GM12891 (cell line): ENCODE measurements around the gene LEAP2.

Experiments
- DNase-seq: peaks from one replicate; pipeline ENCODE4 v3.0.0; 2011; ENCODE audit warnings: low spot score; ENCODE audit not compliant: insufficient read length
- FAIRE-seq: peaks from 2 replicates; lab custom pipeline; 2011; peaks lifted over from hg19 to GRCh38; lab: Jason Lieb, UNC
- PAX5 ChIP-seq: IDR thresholded peaks from 2 replicates; pipeline ENCODE4 v1.6.1; 2011; ENCODE audit warnings: low read length, moderate library complexity, mild to moderate bottlenecking; ENCODE audit not compliant: insufficient read depth, severe bottlenecking
- POLR2A ChIP-seq: IDR thresholded peaks from 2 replicates; pipeline ENCODE4 v1.6.1; 2011; ENCODE audit warnings: low read depth, low read length, control low read depth
- POLR2AphosphoS5 ChIP-seq: IDR thresholded peaks from 2 replicates; pipeline ENCODE4 v1.6.1; 2011; ENCODE audit warnings: low read depth, low read length, control low read depth
- POU2F2 ChIP-seq: IDR thresholded peaks from 2 replicates; pipeline ENCODE4 v1.6.1; 2011; ENCODE audit warnings: low read depth, mild to moderate bottlenecking, control low read depth, low read length, moderate library complexity
- SPI1 ChIP-seq: IDR thresholded peaks from 2 replicates; pipeline ENCODE4 v1.6.1; 2011; ENCODE audit warnings: low read depth, low read length, control low read depth
- TAF1 ChIP-seq: IDR thresholded peaks from 2 replicates; pipeline ENCODE4 v1.6.1; 2011; ENCODE audit warnings: low read depth, low read length, control low read depth

Gene LEAP2

GRCh38 chr5:132887283-132887682 is 13.8 kb downstream of the LEAP2 start:
- FAIRE-seq (no peak), DNase-seq (no peak)
- TF ChIP-seq POLR2A = no peak
- no peak for TF ChIP-seq TAF1
- no peak for TF ChIP-seq POLR2AphosphoS5
- no peak for TF ChIP-seq PAX5
- no peak for TF ChIP-seq SPI1
- TF ChIP-seq POU2F2 = no peak

GRCh38 chr5:132889501-132889900 is 16.0 kb downstream of the LEAP2 start:
- no peak for FAIRE-seq
- TF ChIP-seq SPI1 = no peak
- no peak for TF ChIP-seq PAX5
- TF ChIP-seq POLR2A = no peak
- no peak for TF ChIP-seq POLR2AphosphoS5
- TF ChIP-seq TAF1 = no peak
- no peak for TF ChIP-seq POU2F2
- DNase-seq = no peak

- FAIRE-seq (no peak), DNase-seq (no peak)
- no peak for TF ChIP-seq POLR2AphosphoS5
- no peak for TF ChIP-seq TAF1
- TF ChIP-seq SPI1 = no peak
- TF ChIP-seq PAX5 = no peak
- no peak for TF ChIP-seq POLR2A
- TF ChIP-seq POU2F2 = no peak
These were observed 17.3 kb downstream of the LEAP2 start for GRCh38 chr5:132890817-132891216.

GRCh38 chr5:132895719-132896305 is 22.3 kb downstream of the LEAP2 start:
- FAIRE-seq (peak; percentile 31), DNase-seq (no peak)
- TF ChIP-seq POLR2A (no peak), TAF1 (no peak), SPI1 (no peak), PAX5 (no peak), POLR2AphosphoS5 (no peak), POU2F2 (no peak)

GRCh38 chr5:132896685-132897084 is 23.2 kb downstream of the LEAP2 start:
- no peak for FAIRE-seq
- no peak for TF ChIP-seq POLR2AphosphoS5
- no peak for TF ChIP-seq POU2F2
- no peak for TF ChIP-seq SPI1
- TF ChIP-seq PAX5 = no peak
- TF ChIP-seq POLR2A = no peak
- TF ChIP-seq TAF1 = no peak
- no peak for DNase-seq

- TF ChIP-seq POLR2AphosphoS5 (no peak), POLR2A (no peak), TAF1 (no peak), POU2F2 (no peak), SPI1 (no peak), PAX5 (no peak)
- FAIRE-seq = no peak
- DNase-seq = no peak
These were observed 24.6 kb downstream of the LEAP2 start for GRCh38 chr5:132898094-132898493.

- TF ChIP-seq POLR2A = no peak
- no peak for TF ChIP-seq PAX5
- TF ChIP-seq POLR2AphosphoS5 = no peak
- no peak for TF ChIP-seq POU2F2
- no peak for TF ChIP-seq SPI1
- no peak for TF ChIP-seq TAF1
- FAIRE-seq = no peak
- no peak for DNase-seq
These were observed 27.6 kb downstream of the LEAP2 start for GRCh38 chr5:132901036-132901435.

GRCh38 chr5:132901730-132902129 is 28.3 kb downstream of the LEAP2 start:
- FAIRE-seq = no peak
- TF ChIP-seq POU2F2 = no peak
- no peak for TF ChIP-seq POLR2A
- no peak for TF ChIP-seq POLR2AphosphoS5
- no peak for TF ChIP-seq PAX5
- TF ChIP-seq SPI1 = no peak
- TF ChIP-seq TAF1 = no peak
- no peak for DNase-seq

GRCh38 chr5:132905938-132906337 is 32.5 kb downstream of the LEAP2 start:
- FAIRE-seq = peak; percentile 28
- no peak for DNase-seq
- TF ChIP-seq SPI1 = no peak
- TF ChIP-seq POU2F2 = no peak
- no peak for TF ChIP-seq PAX5
- TF ChIP-seq POLR2AphosphoS5 = no peak
- TF ChIP-seq POLR2A = no peak
- no peak for TF ChIP-seq TAF1

- DNase-seq = no peak
- no peak for TF ChIP-seq POU2F2
- TF ChIP-seq PAX5 = no peak
- TF ChIP-seq POLR2A = no peak
- no peak for TF ChIP-seq TAF1
- TF ChIP-seq POLR2AphosphoS5 = no peak
- TF ChIP-seq SPI1 = no peak
- FAIRE-seq = no peak
These were observed 33.7 kb downstream of the LEAP2 start for GRCh38 chr5:132907161-132907560.
